ENCODE measurements around the gene ZMAT5.
A peak's percentile ranks its signal among the peaks of the same experiment; 100 is the strongest.

ZMAT5 gene

GRCh38 chr22:29751669-29752068, 15.1 kb downstream of the ZMAT5 start:
- DNase-seq: no peak

GRCh38 chr22:29750559-29751538, 16.0 kb downstream of the ZMAT5 start:
- no peak for DNase-seq

GRCh38 chr22:29750029-29750428, 16.8 kb downstream of the ZMAT5 start:
- no peak for DNase-seq

DNA sequence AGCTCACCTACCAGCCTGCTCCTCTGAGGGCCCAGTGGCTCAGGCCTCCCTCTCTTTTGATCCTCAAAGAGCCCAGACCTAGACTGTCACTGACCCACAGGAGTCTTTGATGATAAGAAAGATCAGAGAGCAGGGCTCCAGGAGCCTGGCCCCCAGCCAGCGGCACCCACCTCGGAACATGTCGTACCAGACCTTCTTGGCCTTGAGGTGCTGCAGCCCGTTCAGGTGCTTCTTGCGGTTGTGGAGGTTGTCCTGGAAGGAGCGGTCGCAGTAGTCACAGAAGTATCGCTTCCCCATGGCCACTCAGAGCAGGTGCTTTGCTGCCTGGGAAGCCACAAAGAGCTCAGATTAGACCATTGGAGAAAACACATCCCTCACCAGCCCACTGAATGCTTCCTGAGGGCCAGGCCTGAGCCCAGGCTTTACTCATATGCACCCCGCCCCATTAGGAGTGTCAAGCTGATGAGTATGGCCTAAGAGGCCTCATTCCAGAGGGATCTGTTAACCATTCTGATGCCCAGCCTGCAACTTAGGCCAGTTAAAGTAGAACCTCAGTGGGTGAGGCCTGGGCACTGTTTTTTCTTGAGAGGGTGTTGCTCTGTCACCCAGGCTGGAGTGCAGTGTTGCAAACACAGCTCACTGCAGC, 18.4 kb downstream of the ZMAT5 start:
- no peak for DNase-seq

- no peak for DNase-seq
Observed at GRCh38 chr22:29747832-29748231, 19.0 kb downstream of the ZMAT5 start.

GRCh38 chr22:29744902-29745301, 21.9 kb downstream of the ZMAT5 start:
- DNase-seq: peak; percentile 50

- no peak for DNase-seq
Observed at GRCh38 chr22:29742326-29742725, 24.5 kb downstream of the ZMAT5 start.

GRCh38 chr22:29741926-29742325, 24.9 kb downstream of the ZMAT5 start:
- no peak for DNase-seq

DNA sequence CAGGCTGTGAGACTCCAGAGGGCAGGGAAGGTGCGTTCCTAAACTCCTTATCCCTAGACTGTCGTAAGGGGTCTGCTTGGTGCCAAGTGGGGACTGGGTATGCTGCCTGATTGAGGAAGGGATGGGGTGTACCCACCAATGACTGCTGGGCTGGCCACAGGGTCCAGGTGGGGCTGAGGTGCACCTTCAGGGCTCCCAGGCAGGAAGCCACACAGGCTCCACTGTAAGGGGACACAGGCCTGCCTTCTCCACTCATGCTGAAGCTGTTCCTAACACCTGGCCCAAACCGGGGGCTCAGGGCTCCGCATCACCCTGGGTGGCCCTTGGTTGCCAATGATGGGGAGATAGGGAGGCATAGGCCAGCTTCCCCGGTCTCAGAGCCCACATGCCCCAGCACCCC, 26.6 kb downstream of the ZMAT5 start:
- DNase-seq: no peak

DNA sequence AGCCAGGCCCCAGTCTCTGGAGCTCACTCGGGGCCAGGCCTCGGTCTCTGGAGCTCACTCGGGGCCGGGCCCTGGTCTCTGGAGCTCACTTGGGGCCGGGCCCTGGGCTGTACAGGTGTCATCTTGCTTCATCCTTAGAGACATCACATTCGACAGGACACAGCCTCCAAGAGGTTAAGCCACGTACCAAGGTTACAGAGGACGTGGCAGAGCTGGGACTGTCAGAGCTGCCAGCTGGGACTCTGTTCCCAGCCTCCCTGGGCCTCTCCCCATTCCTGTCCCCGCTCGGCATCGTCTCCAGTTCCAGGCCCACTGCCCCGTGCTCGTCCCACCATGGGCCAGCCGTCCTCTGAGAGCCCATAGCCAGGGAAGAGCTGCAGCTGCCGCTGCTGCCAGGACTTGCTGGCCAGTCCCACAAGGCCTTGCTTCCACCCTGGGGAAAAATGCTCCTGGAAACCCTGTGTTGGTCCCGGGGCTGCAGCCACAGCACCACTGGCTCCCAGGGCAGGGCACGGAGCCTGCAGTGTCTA, 27.4 kb downstream of the ZMAT5 start:
- DNase-seq: no peak

DNA sequence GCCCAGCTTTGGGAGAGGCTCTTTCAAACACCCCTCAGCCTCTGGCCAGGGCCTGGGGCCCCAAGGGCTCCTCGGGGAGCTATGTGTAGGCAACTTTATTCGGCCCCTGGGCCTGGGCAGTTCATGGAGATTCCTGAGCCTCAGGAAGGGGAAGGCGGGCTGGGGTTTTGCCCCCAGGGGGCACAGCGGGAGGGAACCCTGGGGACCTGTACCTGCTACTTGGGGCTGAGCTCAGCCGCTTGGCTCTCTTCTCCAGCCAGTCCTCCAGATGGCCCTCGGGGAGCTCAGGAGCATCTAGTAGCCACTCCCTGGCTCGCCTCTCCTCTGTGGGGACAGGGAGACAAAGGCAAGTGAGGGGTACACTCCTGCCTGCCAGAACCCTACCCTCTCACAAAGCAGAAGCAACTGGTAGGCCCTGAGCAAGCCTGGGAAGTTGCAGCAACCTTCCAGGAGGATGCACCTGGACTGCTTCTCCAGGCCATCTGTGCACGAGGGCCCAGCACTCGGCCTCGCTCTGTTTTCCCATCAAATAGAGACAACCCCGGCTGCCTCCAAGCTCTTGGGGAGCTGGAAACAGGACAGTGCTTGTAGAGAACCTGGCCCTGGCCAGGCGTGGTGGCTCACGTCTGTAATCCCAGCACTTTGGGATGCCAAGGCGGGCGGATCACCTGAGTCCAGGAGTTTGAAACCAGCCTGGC, 28.5 kb downstream of the ZMAT5 start:
- DNase-seq: no peak

- DNase-seq: no peak
Observed at GRCh38 chr22:29737251-29738117, 29.3 kb downstream of the ZMAT5 start.

DNA sequence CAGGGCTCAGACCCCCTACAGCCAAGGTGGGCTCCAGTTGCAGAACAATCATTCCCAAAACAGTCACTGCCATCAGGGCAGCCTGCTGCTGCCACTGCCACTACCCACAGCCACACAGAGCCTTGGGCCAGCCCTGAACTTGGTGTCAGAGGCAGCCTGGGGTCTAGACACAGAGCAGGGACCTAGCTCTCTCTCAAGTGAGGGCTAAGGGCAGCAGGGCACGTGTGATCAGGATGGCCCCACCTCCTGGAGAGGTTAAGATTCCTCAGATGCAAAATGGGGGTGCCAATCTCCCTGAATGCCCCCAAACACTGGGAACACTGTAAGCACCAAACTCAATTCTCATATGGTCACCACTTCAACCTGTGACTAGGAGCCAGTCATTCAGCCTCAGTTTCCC, 31.4 kb downstream of the ZMAT5 start:
- no peak for DNase-seq

DNA sequence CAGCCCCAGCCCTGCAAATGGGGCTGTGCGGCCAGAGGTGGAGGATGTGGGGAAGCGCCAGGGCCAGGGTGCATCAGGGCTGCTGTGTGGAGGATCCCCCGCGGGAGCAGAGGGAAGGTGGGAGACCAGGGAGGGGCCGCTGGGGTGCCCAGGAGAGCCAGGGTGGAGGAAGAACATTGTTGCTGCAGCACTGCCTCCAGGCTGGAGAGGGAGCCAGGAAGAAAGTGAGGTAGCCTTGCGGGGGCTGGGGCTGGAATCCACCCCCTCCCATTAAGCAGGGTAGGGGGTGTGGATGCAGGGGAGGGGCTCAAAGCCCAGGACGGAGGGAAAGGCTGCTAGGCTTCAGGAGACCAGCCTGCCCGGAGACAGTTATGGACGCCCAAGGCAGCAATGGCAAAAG, 32.0 kb downstream of the ZMAT5 start:
- DNase-seq: no peak

DNA sequence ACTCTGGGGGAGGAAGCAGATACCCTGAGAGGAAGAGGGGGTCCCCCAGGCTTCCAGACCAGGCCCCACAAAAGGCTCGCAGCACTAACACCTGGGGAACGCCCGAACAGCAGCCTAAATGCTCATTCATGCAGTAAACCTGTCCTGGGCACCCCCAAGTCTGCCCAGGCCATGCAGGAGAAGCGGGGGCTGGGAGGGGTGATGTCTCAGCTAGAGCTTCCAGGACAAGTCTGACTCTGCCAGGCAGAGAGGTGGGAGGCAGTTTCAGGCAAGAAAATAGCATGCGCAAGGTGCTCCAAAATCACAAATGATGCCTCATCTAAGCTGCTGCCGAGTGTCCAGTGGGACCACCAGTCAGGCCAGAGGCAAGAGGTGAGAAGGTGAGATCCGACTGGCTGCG, 32.4 kb downstream of the ZMAT5 start:
- DNase-seq: no peak

DNA sequence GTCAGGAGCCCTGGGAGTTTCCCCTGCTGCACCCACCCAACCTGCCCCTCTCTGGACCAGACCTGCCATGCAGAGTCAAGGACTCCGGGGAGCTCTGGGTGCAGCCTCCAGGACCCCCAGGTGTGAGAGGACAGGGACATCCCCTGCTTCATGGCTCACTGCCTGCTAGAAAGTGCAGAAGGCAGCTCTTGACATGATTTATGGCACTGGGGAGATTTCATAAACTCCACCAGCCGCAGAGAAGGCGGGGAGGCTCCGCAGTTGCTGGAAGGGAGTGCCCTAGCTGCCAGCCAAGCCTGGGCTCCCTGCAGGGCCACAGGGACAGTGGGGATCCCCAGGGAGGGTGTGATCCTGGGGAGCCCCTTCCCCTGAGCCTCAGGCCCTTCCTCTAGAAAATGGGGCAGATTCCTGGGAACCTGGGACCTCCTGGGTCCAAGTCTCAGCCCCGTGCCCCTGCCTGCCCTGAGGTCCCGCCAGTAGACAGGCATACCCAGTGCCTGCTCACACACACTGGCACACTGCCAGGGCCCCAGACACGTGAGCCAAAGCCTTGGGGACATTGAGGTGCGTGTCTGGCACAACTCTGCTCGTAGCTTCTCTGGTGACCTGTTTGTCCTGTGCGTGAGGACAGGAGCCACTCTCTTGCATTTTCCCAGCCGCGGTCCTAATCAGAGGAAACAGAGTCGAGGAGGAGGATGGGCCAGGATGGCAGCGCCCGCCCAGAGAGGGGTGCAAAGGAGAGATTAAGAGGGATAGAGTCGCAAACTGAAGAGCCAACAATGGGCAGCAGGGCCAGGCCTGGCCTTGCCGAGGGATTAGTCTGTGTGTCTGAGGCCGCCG, 33.2 kb downstream of the ZMAT5 start:
- peak; percentile 26 for DNase-seq

- no peak for DNase-seq
Observed at GRCh38 chr22:29732883-29733282, 33.9 kb downstream of the ZMAT5 start.

GRCh38 chr22:29731058-29731850, 35.6 kb downstream of the ZMAT5 start:
- DNase-seq: no peak

GRCh38 chr22:29729161-29729560, 37.6 kb downstream of the ZMAT5 start:
- no peak for DNase-seq

DNA sequence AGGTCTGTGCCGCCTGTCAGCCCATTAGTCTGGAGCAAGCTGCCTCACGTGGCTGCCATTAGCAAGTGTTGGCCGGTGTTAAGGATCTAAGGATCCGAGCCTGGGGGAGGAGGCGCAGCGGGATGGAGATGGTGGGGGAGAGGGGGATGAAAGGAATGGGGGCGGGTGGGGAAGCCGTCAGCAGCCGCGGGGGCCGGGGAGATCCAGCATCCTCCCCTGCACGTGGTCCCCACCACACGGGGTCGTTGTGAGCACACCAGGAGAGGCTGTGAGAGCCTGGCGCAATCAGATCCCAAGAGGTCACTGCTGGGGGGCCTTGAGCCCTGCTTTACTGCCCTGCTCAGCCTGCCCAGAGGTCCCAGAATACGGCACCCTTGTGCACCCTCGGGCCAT, 39.7 kb downstream of the ZMAT5 start:
- peak; percentile 42 for DNase-seq

All from fibroblast of skin of right quadriceps (primary cell).